WTC11 (cell line): Measurements from ENCODE around the gene OR2M7. TPM values are rescaled to one million over a fixed set of nuclear protein-coding genes. Genes with fewer than 3 reads are reported as not detected.

Source experiments
- ATAC-seq: fragments of 200-7000 bp; cut with Tn5 transposase; 2 replicates; pipeline ENCODE4 v1.10.0; 2021; ENCODE audit warnings: mild to moderate bottlenecking, moderate library complexity
- CTCF ChIA-PET: fragments of 300-600 bp; sonication (Branson Sonifier 250); formaldehyde crosslinking; loops from one replicate; lab custom pipeline; 2021; ENCODE audit warnings: antibody characterized with exemption; lab: Charles Lee
- POLR2A ChIA-PET: fragments of 350-600 bp; sonication (Branson Sonifier 250); formaldehyde crosslinking; loops from one replicate; lab custom pipeline; 2021; ENCODE audit warnings: antibody characterized with exemption; lab: Charles Lee
- DNase-seq: peaks from one replicate; pipeline ENCODE4 v3.0.0; 2021; ENCODE audit warnings: low spot score
- H3K27ac Mint-ChIP-seq: 2 replicates; pipeline ENCODE4 v1.8.0; 2021; ENCODE audit warnings: mixed read lengths
- H3K27me3 Mint-ChIP-seq: 2 replicates; pipeline ENCODE4 v1.8.0; 2021; ENCODE audit warnings: low read depth, mild to moderate bottlenecking, moderate library complexity, mixed read lengths
- H3K36me3 Mint-ChIP-seq: 2 replicates; pipeline ENCODE4 v1.8.0; 2021; ENCODE audit warnings: mixed read lengths
- H3K4me1 Mint-ChIP-seq: 2 replicates; pipeline ENCODE4 v1.8.0; 2022; ENCODE audit warnings: mixed read lengths
- H3K4me3 Mint-ChIP-seq: 2 replicates; pipeline ENCODE4 v1.8.0; 2021; ENCODE audit warnings: mild to moderate bottlenecking, moderate library complexity, mixed read lengths
- H3K9me3 Mint-ChIP-seq: 2 replicates; pipeline ENCODE4 v1.8.0; 2021; ENCODE audit warnings: mixed read lengths
- ARID4B ChIP-seq: sonication (generic); formaldehyde crosslinking; IDR thresholded peaks from 2 replicates; pipeline ENCODE4 v1.8.0; 2023; ENCODE audit warnings: missing genetic modification reagents, mild to moderate bottlenecking, borderline replicate concordance
- EMX1 ChIP-seq: fragments of 250-450 bp; sonication (Bioruptor Pico); IDR thresholded peaks from 2 replicates; pipeline ENCODE4 v1.8.0; 2021; ENCODE audit warnings: mild to moderate bottlenecking
- ETV6 ChIP-seq: sonication (generic); formaldehyde crosslinking; IDR thresholded peaks from 2 replicates; pipeline ENCODE4 v1.8.1; 2022; ENCODE audit warnings: mild to moderate bottlenecking, missing genetic modification reagents
- IRF1 ChIP-seq: sonication (generic); formaldehyde crosslinking; IDR thresholded peaks from 2 replicates; pipeline ENCODE4 v1.8.0; 2023; ENCODE audit warnings: missing genetic modification reagents
- NFE2L1 ChIP-seq: sonication (generic); formaldehyde crosslinking; IDR thresholded peaks from 2 replicates; pipeline ENCODE4 v1.8.1; 2023; ENCODE audit warnings: missing genetic modification reagents
- PRRX2 ChIP-seq: fragments of 250-450 bp; sonication (Bioruptor Pico); IDR thresholded peaks from 2 replicates; pipeline ENCODE4 v1.8.0; 2021; ENCODE audit warnings: mild to moderate bottlenecking
- RELA ChIP-seq: sonication (generic); formaldehyde crosslinking; IDR thresholded peaks from 2 replicates; pipeline ENCODE4 v1.8.1; 2022; ENCODE audit warnings: missing genetic modification reagents, mild to moderate bottlenecking, borderline replicate concordance
- RORB ChIP-seq: fragments of 250-450 bp; sonication (Bioruptor Pico); IDR thresholded peaks from 2 replicates; pipeline ENCODE4 v1.9.0; 2021; ENCODE audit warnings: mild to moderate bottlenecking
- TCF7 ChIP-seq: sonication (generic); formaldehyde crosslinking; IDR thresholded peaks from 2 replicates; pipeline ENCODE4 v1.8.0; 2022; ENCODE audit warnings: mild to moderate bottlenecking, low read depth, missing genetic modification reagents, moderate library complexity
- TEAD4 ChIP-seq: sonication (generic); formaldehyde crosslinking; IDR thresholded peaks from 2 replicates; pipeline ENCODE4 v1.8.0; 2022; ENCODE audit warnings: mild to moderate bottlenecking, missing genetic modification reagents
- USF2 ChIP-seq: sonication (generic); formaldehyde crosslinking; IDR thresholded peaks from 2 replicates; pipeline ENCODE4 v1.8.1; 2023; ENCODE audit warnings: mild to moderate bottlenecking, missing genetic modification reagents, moderate library complexity
- ZNF121 ChIP-seq: sonication (generic); formaldehyde crosslinking; IDR thresholded peaks from 2 replicates; pipeline ENCODE4 v1.8.0; 2023; ENCODE audit warnings: missing genetic modification reagents
- ZNF232 ChIP-seq: sonication (generic); formaldehyde crosslinking; IDR thresholded peaks from 2 replicates; pipeline ENCODE4 v1.8.0; 2022; ENCODE audit warnings: mild to moderate bottlenecking, missing genetic modification reagents
- ZNF396 ChIP-seq: fragments of 250-450 bp; sonication (Bioruptor Pico); IDR thresholded peaks from 2 replicates; pipeline ENCODE4 v1.8.0; 2021; ENCODE audit warnings: mild to moderate bottlenecking, moderate library complexity, borderline replicate concordance
- ZNF532 ChIP-seq: fragments of 250-450 bp; sonication (Bioruptor Pico); IDR thresholded peaks from 2 replicates; pipeline ENCODE4 v1.9.0; 2021; ENCODE audit warnings: mild to moderate bottlenecking, borderline replicate concordance
- total RNA-seq: library from RNA; stranded (reverse); gene quantifications from 3 replicates; pipeline ENCODE4 v1.2.3, GENCODE V29; 2021
- TF ChIP-seq, protein P1 (sequence below): sonication (generic); formaldehyde crosslinking; IDR thresholded peaks from 2 replicates; pipeline ENCODE4 v1.8.1; 2022; ENCODE audit warnings: low read depth, mild to moderate bottlenecking, moderate library complexity, missing genetic modification reagents, borderline replicate concordance
- TF ChIP-seq, protein P2 (sequence below): sonication (generic); formaldehyde crosslinking; IDR thresholded peaks from 2 replicates; pipeline ENCODE4 v1.8.1; 2023; ENCODE audit warnings: mild to moderate bottlenecking, missing genetic modification reagents
- TF ChIP-seq, protein P3 (sequence below): fragments of 250-450 bp; sonication (Bioruptor Pico); conservative IDR thresholded peaks from 2 replicates; pipeline ENCODE4 v1.9.0; 2021; ENCODE audit warnings: mild to moderate bottlenecking

OR2M7 gene
- total RNA-seq, 1 experiment from 2014 or later: not detected

DNA sequence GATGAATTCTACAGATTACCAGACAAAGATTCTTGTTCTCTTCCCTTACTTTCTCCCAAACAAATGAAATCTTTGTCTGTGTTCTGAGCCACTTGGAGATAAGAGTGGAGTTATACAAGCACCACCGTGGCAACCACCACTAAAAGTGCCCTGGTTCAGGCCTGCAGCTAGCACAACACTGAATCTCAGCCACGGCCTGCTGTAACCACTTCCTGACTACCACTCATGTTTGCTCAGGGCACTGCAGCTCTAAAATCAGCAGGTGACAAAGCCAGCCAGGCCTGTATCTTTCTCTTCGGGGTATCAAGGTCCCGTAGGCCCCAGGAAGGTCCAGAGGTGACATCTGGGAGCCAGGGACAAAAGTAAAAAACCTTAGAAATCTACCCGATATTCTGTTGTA is 48.0 kb upstream of the OR2M7 start:
- H3K4me3 Mint-ChIP-seq: no peak overlapping the region
- DNase-seq: no peak
- peaks cover 10% of the 10 kb centered on the region for H3K27me3 Mint-ChIP-seq
- POLR2A ChIA-PET: no interaction called here
- no peaks in the 10 kb centered on the region for H3K4me1 Mint-ChIP-seq
- TF ChIP-seq ZNF532 (no peak), RELA (CRISPR knock-in tag) (no peak), PRRX2 (CRISPR knock-in tag) (no peak), ZNF121 (CRISPR knock-in tag) (no peak), EMX1 (CRISPR knock-in tag) (no peak), IRF1 (CRISPR knock-in tag) (no peak), ZNF232 (CRISPR knock-in tag) (no peak), NFE2L1 (CRISPR knock-in tag) (no peak), ZNF396 (CRISPR knock-in tag) (no peak)
- TF ChIP-seq, protein P1, sequence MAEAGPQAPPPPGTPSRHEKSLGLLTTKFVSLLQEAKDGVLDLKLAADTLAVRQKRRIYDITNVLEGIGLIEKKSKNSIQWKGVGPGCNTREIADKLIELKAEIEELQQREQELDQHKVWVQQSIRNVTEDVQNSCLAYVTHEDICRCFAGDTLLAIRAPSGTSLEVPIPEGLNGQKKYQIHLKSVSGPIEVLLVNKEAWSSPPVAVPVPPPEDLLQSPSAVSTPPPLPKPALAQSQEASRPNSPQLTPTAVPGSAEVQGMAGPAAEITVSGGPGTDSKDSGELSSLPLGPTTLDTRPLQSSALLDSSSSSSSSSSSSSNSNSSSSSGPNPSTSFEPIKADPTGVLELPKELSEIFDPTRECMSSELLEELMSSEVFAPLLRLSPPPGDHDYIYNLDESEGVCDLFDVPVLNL (CRISPR knock-in tag): no peak
- TF ChIP-seq, protein P2, sequence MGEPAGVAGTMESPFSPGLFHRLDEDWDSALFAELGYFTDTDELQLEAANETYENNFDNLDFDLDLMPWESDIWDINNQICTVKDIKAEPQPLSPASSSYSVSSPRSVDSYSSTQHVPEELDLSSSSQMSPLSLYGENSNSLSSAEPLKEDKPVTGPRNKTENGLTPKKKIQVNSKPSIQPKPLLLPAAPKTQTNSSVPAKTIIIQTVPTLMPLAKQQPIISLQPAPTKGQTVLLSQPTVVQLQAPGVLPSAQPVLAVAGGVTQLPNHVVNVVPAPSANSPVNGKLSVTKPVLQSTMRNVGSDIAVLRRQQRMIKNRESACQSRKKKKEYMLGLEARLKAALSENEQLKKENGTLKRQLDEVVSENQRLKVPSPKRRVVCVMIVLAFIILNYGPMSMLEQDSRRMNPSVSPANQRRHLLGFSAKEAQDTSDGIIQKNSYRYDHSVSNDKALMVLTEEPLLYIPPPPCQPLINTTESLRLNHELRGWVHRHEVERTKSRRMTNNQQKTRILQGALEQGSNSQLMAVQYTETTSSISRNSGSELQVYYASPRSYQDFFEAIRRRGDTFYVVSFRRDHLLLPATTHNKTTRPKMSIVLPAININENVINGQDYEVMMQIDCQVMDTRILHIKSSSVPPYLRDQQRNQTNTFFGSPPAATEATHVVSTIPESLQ (CRISPR knock-in tag): no peak
- TF ChIP-seq, protein P3, sequence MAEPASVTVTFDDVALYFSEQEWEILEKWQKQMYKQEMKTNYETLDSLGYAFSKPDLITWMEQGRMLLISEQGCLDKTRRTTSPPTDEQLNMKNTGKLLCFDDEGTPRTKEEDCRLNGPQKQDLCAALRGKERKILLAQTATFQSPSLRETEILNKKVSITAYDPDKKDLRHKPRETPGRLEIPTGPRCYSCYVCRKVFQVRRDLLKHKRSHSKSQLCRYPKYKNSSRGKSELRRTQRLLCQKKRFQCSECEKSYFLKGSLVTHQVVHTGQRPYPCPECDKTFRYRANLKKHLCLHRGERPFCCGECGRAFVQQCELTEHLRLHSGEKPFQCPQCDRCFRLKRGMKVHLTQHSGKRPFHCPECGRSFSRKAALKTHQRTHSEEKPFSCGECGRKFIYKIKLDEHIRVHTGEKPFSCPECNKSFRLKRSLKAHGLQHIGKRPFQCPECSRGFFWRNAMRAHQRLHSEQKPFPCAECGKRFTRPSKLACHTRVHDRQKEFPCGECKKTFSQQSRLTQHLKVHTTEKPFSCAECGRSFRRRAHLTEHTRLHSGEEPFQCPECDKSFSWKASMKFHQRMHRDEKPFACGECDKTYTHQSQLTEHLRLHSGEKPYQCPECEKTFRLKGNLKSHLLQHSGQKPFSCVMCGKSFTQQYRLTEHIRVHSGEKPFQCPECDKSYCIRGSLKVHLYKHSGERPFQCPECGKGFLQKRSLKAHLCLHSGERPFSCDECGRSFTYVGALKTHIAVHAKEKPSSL (CRISPR knock-in tag): no peak
- TF ChIP-seq, all 79 proteins: peak for 0
- CTCF ChIA-PET: no interaction called here
- Mint-ChIP-seq H3K36me3 (peaks cover 82% of the 10 kb centered on the region), H3K27ac (no peak overlapping the region), H3K9me3 (peaks cover 90% of the 10 kb centered on the region)
- ATAC-seq: no peak

- peaks cover 9% of the 10 kb centered on the region; the same call in 1 of the 2 replicates for H3K27me3 Mint-ChIP-seq
- no peak for DNase-seq
- H3K4me3 Mint-ChIP-seq: no peak overlapping the region
- POLR2A ChIA-PET: no interaction called here
- H3K4me1 Mint-ChIP-seq: no peaks in the 10 kb centered on the region
- no peak for TF ChIP-seq ARID4B
- TF ChIP-seq ETV6 (CRISPR knock-in tag): no peak
- no peak for TF ChIP-seq USF2
- no peak for TF ChIP-seq TCF7
- no peak for TF ChIP-seq RORB (CRISPR knock-in tag)
- no peak for TF ChIP-seq TEAD4
- TF ChIP-seq, all 79 proteins: peak for 0
- Mint-ChIP-seq H3K36me3 (peaks cover 76% of the 10 kb centered on the region), H3K27ac (no peak overlapping the region), H3K9me3 (peaks cover 88% of the 10 kb centered on the region)
- ATAC-seq: no peak
- CTCF ChIA-PET: no interaction called here
Measured at GRCh38 chr1:248366609-248367008, 42.2 kb upstream of the OR2M7 start.
